IPS-18a (cell line): Measurements from ENCODE around the gene CNRIP1.
"Not testable (repeated sequence)": the region's sequence is repeated elsewhere in the genome, so short reads cannot be mapped to it uniquely, and the experiment has no call there.

Experiments
- H3K27ac ChIP-seq: one replicate; pipeline ENCODE4 v1.5.1; 2013; ENCODE audit warnings: low read length
- H3K27me3 ChIP-seq: one replicate; pipeline ENCODE4 v1.6.1; 2013; ENCODE audit warnings: mild to moderate bottlenecking, low read length; ENCODE audit not compliant: control insufficient read depth, insufficient read depth
- H3K36me3 ChIP-seq: one replicate; pipeline ENCODE4 v1.6.1; 2013; ENCODE audit warnings: low read depth, low read length; ENCODE audit not compliant: control insufficient read depth
- H3K4me1 ChIP-seq: one replicate; pipeline ENCODE4 v1.6.1; 2013; ENCODE audit warnings: low read depth, low read length; ENCODE audit not compliant: control insufficient read depth
- H3K4me3 ChIP-seq: one replicate; pipeline ENCODE4 v1.5.1; 2013; ENCODE audit warnings: low read length
- H3K9ac ChIP-seq: one replicate; pipeline ENCODE4 v1.6.1; 2013; ENCODE audit warnings: mild to moderate bottlenecking, low read length, moderate library complexity
- H3K9me3 ChIP-seq: one replicate; pipeline ENCODE4 v1.6.1; 2013; ENCODE audit warnings: low read depth, low read length; ENCODE audit not compliant: control insufficient read depth

Gene CNRIP1

DNA sequence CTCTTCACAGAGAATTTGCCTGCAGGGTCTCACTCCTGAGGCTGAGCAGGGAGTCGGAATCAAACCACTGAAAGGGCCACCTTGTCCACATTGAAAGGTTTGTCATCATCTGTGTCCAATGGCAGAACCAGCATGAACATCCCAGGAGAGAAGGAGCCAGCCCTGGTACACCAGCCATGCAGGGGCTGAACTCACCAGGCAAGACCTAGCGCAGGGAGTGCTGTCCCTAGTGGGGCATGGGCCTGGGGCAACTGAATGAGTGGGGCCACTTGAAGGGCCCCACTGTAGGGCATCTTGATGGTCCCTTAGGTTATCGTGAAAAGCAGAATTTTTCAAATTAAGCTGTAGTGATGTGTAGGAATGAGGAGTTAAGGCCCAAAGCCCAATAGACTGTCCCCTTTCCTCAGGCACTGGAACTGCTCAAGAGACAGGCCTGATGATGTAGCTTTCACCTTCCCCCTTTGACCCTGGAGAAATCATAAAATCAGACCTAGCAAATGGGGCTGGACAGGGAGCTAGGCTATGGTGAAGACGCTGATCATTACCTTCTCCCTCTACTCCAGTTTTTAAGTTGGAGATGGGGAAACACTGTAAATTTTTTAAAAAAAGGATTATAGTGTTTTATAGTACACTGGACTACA lies 37.0 kb upstream of the CNRIP1 start:
- Histone ChIP-seq H3K36me3 (no peaks in the 10 kb centered on the region), H3K9ac (no peak overlapping the region), H3K4me3 (no peak overlapping the region), H3K27ac (no peak overlapping the region), H3K27me3 (no peaks in the 10 kb centered on the region), H3K9me3 (no peaks in the 10 kb centered on the region), H3K4me1 (no peaks in the 10 kb centered on the region)

DNA sequence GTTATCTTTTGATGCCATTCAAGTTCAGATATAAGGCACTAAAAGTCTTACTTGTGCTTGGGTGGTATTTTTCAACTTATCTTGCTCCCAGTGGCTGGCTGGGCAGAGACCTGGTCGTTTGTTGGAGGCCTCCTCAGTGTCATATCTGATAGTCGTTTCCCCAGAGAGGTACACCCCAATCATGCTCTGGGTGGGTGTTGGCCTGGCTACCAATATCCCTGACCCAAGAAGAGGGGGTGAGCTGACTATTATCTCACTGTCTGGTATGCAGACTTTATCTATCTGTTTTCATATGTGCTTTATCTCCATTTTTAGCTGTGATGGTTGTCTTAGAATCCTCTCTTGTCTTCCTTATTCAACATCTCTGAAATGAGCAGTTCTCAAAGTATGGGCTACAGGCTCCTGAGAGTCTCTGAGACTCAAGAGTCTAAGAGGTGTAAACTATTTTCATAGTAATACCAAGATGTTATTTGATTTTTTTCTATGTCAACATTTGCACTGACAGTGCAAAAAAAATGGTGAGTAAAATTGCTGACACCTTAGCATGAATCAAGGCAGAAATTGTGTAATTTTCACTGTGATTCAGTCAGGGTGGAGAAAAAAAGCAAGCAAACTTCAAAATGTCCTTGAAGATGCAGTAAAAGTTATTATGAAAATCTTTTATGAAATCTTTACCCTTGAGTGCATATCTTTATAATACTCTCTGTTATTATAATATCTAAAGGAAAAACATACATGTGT lies 33.1 kb upstream of the CNRIP1 start:
- no peaks in the 10 kb centered on the region for H3K36me3 ChIP-seq
- H3K9ac ChIP-seq, result no peak overlapping the region
- H3K27me3 ChIP-seq, result no peaks in the 10 kb centered on the region
- H3K4me3 ChIP-seq, result no peak overlapping the region
- no peaks in the 10 kb centered on the region for H3K4me1 ChIP-seq
- no peak overlapping the region for H3K27ac ChIP-seq
- no peaks in the 10 kb centered on the region for H3K9me3 ChIP-seq

DNA sequence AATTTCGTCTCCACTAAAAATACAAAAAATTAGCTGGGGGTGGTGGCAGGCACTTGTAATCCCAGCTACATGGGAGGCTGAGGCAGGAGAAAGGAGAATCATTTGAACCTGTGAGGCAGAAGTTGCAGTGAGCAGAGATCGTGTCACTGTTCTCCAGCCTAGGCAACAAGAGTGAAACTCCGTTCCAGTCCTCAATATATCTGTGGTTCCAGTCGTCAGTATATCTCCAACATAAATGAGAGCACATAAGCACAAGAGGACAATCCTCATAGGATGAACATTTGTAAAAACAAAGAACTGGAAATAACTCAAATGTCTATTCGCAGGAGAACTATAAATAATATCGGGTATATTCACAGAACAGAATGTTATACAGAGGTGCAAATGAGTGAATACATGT lies 32.2 kb upstream of the CNRIP1 start:
- Histone ChIP-seq H3K4me1 (no peaks in the 10 kb centered on the region), H3K9ac (no peak overlapping the region), H3K4me3 (no peak overlapping the region), H3K36me3 (no peaks in the 10 kb centered on the region), H3K27ac (no peak overlapping the region), H3K27me3 (no peaks in the 10 kb centered on the region), H3K9me3 (no peaks in the 10 kb centered on the region)

GRCh38 chr2:68349091-68349490 lies 29.3 kb upstream of the CNRIP1 start:
- not testable (repeated sequence) for H3K4me3 ChIP-seq, H3K36me3 ChIP-seq, H3K4me1 ChIP-seq

DNA sequence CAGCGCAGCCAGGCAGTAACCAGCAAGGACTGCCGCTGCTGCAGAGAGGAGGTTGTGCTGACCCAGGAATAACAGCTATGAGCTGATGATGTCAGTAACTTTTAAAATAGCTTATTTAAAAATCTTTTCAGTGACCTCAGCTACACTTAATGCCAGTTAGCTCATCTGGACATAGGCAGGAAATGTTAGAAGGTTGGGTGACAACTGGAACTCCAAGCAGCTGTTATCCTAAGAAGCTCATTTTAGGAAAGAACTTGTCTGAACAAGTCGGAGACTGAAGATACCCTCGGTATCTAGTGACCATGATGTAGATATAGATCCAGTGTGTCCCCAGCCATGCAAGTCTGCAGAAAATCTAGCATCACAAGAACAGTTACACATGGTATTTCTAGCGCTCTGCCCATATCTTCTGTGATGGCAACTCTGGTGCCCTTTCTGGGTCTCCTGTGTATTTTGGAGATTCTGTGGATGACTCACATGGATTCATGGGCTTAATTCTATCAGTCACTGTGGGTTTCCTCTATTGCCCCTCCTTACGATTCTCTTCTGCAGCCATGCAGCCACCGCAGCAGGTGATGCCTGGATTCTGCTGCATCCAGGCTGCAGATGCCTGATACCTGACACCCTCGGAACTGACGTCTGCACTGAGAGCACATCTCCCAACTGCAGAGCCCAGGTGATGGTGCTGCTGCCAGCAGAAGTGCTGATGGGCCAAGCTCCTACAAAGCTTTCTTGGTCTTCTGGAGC lies 25.6 kb upstream of the CNRIP1 start:
- Histone ChIP-seq H3K9ac (no peak overlapping the region), H3K27ac (no peak overlapping the region), H3K36me3 (no peaks in the 10 kb centered on the region), H3K9me3 (no peaks in the 10 kb centered on the region), H3K4me3 (no peak overlapping the region), H3K4me1 (no peaks in the 10 kb centered on the region), H3K27me3 (peaks cover 3% of the 10 kb centered on the region)

More at GRCh38 chr2:68349091-68349490, 29.3 kb upstream of the CNRIP1 start:
- not testable (repeated sequence) for H3K27me3 ChIP-seq, H3K9ac ChIP-seq, H3K9me3 ChIP-seq, H3K27ac ChIP-seq

DNA sequence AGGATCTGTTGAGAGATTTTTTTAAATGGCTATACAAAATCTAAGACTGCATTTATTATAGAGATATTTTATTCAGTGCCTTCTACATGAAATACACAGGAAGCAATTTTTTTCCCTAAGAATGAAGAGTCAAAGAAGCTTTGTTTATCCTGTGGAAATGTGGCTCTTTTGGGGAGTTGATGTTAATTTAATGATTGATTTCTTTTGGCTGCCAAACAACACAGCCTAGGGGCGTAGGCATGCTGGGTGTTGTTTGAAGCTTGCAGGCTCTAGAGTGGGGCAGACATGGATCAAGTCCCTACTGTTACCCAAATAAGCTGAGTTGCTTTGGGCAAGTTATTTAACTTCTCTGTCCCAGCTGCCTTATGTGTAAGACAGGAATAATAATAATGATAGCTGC lies 24.3 kb upstream of the CNRIP1 start:
- H3K27me3 ChIP-seq, result peaks cover 3% of the 10 kb centered on the region
- H3K9ac ChIP-seq, result no peak overlapping the region
- H3K4me3 ChIP-seq, result no peak overlapping the region
- H3K27ac ChIP-seq, result no peak overlapping the region
- no peaks in the 10 kb centered on the region for H3K36me3 ChIP-seq
- no peaks in the 10 kb centered on the region for H3K4me1 ChIP-seq
- H3K9me3 ChIP-seq, result no peaks in the 10 kb centered on the region

DNA sequence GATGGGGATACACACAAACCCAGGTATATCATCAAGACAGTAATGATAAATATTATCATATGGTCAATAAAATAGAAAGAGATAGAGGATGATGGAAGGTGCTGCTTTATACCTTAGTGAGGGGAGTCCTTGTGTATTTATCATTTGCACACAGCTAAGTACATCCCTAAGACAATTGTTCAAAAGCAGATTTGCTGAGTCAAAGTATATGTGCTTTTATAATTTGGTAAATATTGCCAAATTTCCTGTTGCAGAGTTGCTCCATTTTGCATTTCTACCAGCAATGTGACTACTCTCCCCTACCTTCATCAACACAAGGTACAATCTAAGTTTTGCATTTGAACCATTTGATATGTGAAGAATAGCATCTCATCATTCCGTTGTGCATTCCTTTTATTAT lies 22.7 kb upstream of the CNRIP1 start:
- Histone ChIP-seq H3K4me3 (no peak overlapping the region), H3K36me3 (no peaks in the 10 kb centered on the region)

DNA sequence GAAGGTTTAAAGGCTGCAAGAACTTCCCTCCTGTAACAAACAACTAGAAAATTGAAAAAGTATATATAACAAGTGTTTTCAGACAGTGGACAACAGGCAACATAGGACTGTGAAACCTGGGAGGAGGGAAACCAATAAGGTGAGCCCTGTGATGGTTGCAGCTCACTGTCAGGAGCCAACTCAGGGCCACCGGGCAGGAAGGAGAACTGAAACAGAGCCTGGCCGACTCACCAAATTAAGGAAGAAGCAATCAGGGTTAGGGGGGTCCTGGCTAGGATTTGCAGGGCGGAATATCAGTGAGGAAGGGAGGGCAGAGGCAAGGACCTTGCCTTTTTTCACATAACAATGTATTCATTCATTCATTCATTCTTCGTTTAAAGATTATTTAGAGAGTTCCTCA lies 21.8 kb upstream of the CNRIP1 start:
- Histone ChIP-seq H3K4me3 (no peak overlapping the region), H3K4me1 (no peaks in the 10 kb centered on the region), H3K27ac (no peak overlapping the region), H3K9ac (no peak overlapping the region), H3K9me3 (no peaks in the 10 kb centered on the region), H3K27me3 (peaks cover 3% of the 10 kb centered on the region), H3K36me3 (no peaks in the 10 kb centered on the region)

More for the DNA sequence above, 22.7 kb upstream of the CNRIP1 start:
- Histone ChIP-seq H3K4me1 (no peaks in the 10 kb centered on the region), H3K9ac (no peak overlapping the region), H3K27ac (no peak overlapping the region), H3K27me3 (peaks cover 3% of the 10 kb centered on the region), H3K9me3 (no peaks in the 10 kb centered on the region)

DNA sequence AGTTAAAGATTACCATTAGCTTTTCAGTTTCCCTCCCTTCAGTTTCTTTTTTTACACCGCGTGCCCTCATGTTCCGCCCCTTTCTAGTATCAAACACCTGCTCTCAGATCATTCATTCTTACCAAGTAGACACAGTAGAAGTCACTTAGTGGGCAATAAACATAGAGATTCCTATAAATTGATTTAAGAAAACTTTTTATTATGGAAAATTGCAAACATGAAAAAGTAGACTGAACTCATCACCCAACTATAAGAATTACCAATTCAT lies 21.2 kb upstream of the CNRIP1 start:
- H3K4me3 ChIP-seq, result no peak overlapping the region
- no peaks in the 10 kb centered on the region for H3K4me1 ChIP-seq
- peaks cover 3% of the 10 kb centered on the region for H3K27me3 ChIP-seq

GRCh38 chr2:68340226-68341061 lies 20.7 kb upstream of the CNRIP1 start:
- peaks cover 3% of the 10 kb centered on the region for H3K27me3 ChIP-seq
- no peak overlapping the region for H3K9ac ChIP-seq
- no peak overlapping the region for H3K4me3 ChIP-seq
- no peaks in the 10 kb centered on the region for H3K9me3 ChIP-seq
- H3K4me1 ChIP-seq, result no peaks in the 10 kb centered on the region
- no peak overlapping the region for H3K27ac ChIP-seq
- H3K36me3 ChIP-seq, result no peaks in the 10 kb centered on the region

More for the DNA sequence above, 21.2 kb upstream of the CNRIP1 start:
- no peak overlapping the region for H3K9ac ChIP-seq
- H3K27ac ChIP-seq, result no peak overlapping the region
- no peaks in the 10 kb centered on the region for H3K36me3 ChIP-seq
- no peaks in the 10 kb centered on the region for H3K9me3 ChIP-seq

DNA sequence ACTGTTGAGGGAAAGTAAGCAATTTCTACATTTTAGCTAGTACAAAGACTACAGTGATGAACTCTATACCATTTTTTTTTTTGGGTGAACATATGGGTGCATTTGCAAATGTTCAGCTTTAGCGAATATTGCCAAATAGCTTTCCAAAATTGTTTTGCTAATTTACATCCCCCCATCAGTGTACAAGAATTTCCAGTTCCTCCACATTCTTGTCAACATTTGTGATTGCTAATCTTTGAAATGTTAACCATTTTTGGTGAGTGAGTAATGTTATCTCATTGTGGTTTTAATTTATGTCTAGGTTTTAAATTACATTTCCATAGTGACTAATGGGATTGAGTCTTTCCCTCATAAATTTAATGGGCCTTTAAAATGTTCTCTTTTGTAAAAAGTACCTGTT lies 16.4 kb upstream of the CNRIP1 start:
- H3K9me3 ChIP-seq, result no peaks in the 10 kb centered on the region
- no peak overlapping the region for H3K9ac ChIP-seq
- H3K27ac ChIP-seq, result no peak overlapping the region
- no peak overlapping the region for H3K4me3 ChIP-seq
- no peaks in the 10 kb centered on the region for H3K27me3 ChIP-seq
- H3K36me3 ChIP-seq, result no peaks in the 10 kb centered on the region
- H3K4me1 ChIP-seq, result no peaks in the 10 kb centered on the region
